Measurements from ENCODE around the gene KCNJ3.
A peak's percentile ranks its signal among the peaks of the same experiment; 100 is the strongest.

KCNJ3 gene

DNA sequence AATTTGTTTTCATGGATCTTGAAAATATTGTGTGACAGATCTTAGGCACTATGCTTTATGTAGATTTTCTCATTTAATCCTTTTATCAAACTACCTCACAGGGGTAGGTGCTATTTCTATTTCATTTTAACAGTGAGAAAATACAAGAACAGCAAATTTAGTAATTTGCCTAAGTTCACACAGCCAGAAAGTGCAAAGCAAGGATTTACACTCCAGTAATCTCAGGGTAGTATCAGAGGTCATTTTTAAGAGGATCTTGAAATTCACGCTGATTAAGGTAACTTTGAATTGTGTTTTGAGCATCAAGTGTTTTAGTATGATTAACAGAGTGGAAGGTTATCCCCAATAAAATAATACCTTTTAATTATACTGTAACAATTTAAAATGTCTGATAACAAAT lies 10.1 kb upstream of the KCNJ3 start:
- Histone ChIP-seq H3K9me2 (replicated peaks; ENCODE audit: insufficient read depth, low read length) (no peaks in the 10 kb centered on the region), H3K4me2 (ENCODE audit: low read depth, low read length, poor library complexity, severe bottlenecking) (no peak overlapping the region), H3F3A (ENCODE audit: insufficient read depth) (no peaks in the 10 kb centered on the region), H3K4me3 (ENCODE audit: insufficient read depth, low read length, poor library complexity, severe bottlenecking) (no peak overlapping the region), H4K20me1 (ENCODE audit: low read depth, low read length) (no peaks in the 10 kb centered on the region), H2AFZ (ENCODE audit: low read depth, low read length, severe bottlenecking) (no peak overlapping the region), H3K27me3 (ENCODE audit: low read length) (no peaks in the 10 kb centered on the region), H3K9me3 (ENCODE audit: insufficient read depth, low read length) (no peaks in the 10 kb centered on the region), H3K9ac (ENCODE audit: low read length) (no peak overlapping the region), H3K36me3 (ENCODE audit: low read length) (no peaks in the 10 kb centered on the region), H3K27ac (ENCODE audit: low read depth, low read length) (no peak overlapping the region), H3K79me2 (ENCODE audit: insufficient read depth, low read length) (no peaks in the 10 kb centered on the region)
- no peak for TF ChIP-seq EZH2phosphoT487 (conservative IDR thresholded peaks at IDR 0.05; ENCODE audit: low read length)
- TF ChIP-seq, protein P1, sequence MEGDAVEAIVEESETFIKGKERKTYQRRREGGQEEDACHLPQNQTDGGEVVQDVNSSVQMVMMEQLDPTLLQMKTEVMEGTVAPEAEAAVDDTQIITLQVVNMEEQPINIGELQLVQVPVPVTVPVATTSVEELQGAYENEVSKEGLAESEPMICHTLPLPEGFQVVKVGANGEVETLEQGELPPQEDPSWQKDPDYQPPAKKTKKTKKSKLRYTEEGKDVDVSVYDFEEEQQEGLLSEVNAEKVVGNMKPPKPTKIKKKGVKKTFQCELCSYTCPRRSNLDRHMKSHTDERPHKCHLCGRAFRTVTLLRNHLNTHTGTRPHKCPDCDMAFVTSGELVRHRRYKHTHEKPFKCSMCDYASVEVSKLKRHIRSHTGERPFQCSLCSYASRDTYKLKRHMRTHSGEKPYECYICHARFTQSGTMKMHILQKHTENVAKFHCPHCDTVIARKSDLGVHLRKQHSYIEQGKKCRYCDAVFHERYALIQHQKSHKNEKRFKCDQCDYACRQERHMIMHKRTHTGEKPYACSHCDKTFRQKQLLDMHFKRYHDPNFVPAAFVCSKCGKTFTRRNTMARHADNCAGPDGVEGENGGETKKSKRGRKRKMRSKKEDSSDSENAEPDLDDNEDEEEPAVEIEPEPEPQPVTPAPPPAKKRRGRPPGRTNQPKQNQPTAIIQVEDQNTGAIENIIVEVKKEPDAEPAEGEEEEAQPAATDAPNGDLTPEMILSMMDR (IDR thresholded peaks at IDR 0.05; ENCODE audit: insufficient read depth, low read length, poor library complexity, severe bottlenecking): no peak

DNA sequence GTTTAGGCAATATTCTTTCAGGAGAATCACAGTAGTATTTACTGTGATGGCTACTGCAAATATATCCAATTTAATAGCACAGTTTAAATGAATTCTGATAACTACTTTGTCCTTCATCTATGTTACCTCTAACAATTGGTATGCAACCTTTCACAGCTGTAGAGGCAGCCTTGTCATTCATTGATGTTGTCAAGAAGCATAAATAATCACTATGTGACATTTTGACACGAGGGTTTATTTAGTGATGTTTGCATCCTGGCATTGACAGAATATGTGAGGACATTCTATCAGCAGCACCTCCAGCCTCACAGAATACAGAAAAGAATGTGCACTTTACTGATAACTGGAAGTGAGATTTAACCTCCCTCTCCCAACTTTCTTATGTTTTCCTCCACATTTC lies 9.3 kb upstream of the KCNJ3 start:
- no peaks in the 10 kb centered on the region for H3K36me3 ChIP-seq (ENCODE audit: low read length)
- no peaks in the 10 kb centered on the region for H3K79me2 ChIP-seq (ENCODE audit: insufficient read depth, low read length)
- H3K27me3 ChIP-seq (ENCODE audit: low read length): no peaks in the 10 kb centered on the region
- H3K9me2 ChIP-seq (replicated peaks; ENCODE audit: insufficient read depth, low read length): no peaks in the 10 kb centered on the region
- no peaks in the 10 kb centered on the region for H3F3A ChIP-seq (ENCODE audit: insufficient read depth)
- H3K9me3 ChIP-seq (ENCODE audit: insufficient read depth, low read length): no peaks in the 10 kb centered on the region
- no peak overlapping the region for H3K4me3 ChIP-seq (ENCODE audit: insufficient read depth, low read length, poor library complexity, severe bottlenecking)
- no peak overlapping the region for H2AFZ ChIP-seq (ENCODE audit: low read depth, low read length, severe bottlenecking)
- no peaks in the 10 kb centered on the region for H4K20me1 ChIP-seq (ENCODE audit: low read depth, low read length)
- H3K4me2 ChIP-seq (ENCODE audit: low read depth, low read length, poor library complexity, severe bottlenecking): no peak overlapping the region
- H3K9ac ChIP-seq (ENCODE audit: low read length): no peak overlapping the region
- no peak overlapping the region for H3K27ac ChIP-seq (ENCODE audit: low read depth, low read length)
- no peak for TF ChIP-seq EZH2phosphoT487 (conservative IDR thresholded peaks at IDR 0.05; ENCODE audit: low read length)
- TF ChIP-seq, protein P1 (IDR thresholded peaks at IDR 0.05; ENCODE audit: insufficient read depth, low read length, poor library complexity, severe bottlenecking): no peak

DNA sequence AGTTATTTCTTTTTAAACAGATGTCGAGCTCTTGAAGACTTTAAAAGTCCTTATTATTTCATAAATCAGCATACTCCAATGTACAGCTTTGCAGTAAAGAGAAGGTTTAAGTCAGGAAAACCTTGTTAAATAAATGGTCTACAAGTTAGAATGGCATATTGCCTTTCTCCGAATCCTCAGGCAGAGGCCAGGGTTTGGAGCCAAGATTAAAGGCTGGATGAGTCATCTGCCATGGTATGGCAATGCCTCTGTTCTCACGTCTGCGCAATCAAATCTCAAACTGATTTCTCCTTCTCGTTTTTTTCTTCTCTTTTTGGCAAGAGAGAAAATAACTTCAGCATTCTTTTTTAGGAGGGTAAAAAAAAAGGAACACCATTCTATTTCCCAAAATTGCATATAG lies 5.6 kb upstream of the KCNJ3 start:
- H3K9me3 ChIP-seq (ENCODE audit: insufficient read depth, low read length): no peaks in the 10 kb centered on the region
- no peaks in the 10 kb centered on the region for H4K20me1 ChIP-seq (ENCODE audit: low read depth, low read length)
- no peak overlapping the region for H3K9ac ChIP-seq (ENCODE audit: low read length)
- H3F3A ChIP-seq (ENCODE audit: insufficient read depth): no peaks in the 10 kb centered on the region
- TF ChIP-seq EZH2phosphoT487 (conservative IDR thresholded peaks at IDR 0.05; ENCODE audit: low read length): no peak
- TF ChIP-seq, protein P1 (IDR thresholded peaks at IDR 0.05; ENCODE audit: insufficient read depth, low read length, poor library complexity, severe bottlenecking): no peak
- H3K27ac ChIP-seq (ENCODE audit: low read depth, low read length): no peak overlapping the region
- peak overlapping the region; percentile 2 for H2AFZ ChIP-seq (ENCODE audit: low read depth, low read length, severe bottlenecking)
- H3K4me3 ChIP-seq (ENCODE audit: insufficient read depth, low read length, poor library complexity, severe bottlenecking): no peak overlapping the region
- no peak overlapping the region for H3K4me2 ChIP-seq (ENCODE audit: low read depth, low read length, poor library complexity, severe bottlenecking)
- H3K27me3 ChIP-seq (ENCODE audit: low read length): no peaks in the 10 kb centered on the region
- H3K36me3 ChIP-seq (ENCODE audit: low read length): no peaks in the 10 kb centered on the region
- H3K79me2 ChIP-seq (ENCODE audit: insufficient read depth, low read length): no peaks in the 10 kb centered on the region
- no peaks in the 10 kb centered on the region for H3K9me2 ChIP-seq (replicated peaks; ENCODE audit: insufficient read depth, low read length)
